GM11168 (cell line): ENCODE measurements around the gene CIC.
"Not testable (repeated sequence)": the region's sequence is repeated elsewhere in the genome, so short reads cannot be mapped to it uniquely, and the experiment has no call there.

ENCODE experiments used
- in situ Hi-C: fragments of 300-500 bp; cut with MboI; formaldehyde crosslinking; loops from one replicate; pipeline ENCODE4 v1.12.0; 2022; ENCODE audit warnings: low sequenced_read_pairs; ENCODE audit not compliant: unreplicated experiment

CIC gene

DNA sequence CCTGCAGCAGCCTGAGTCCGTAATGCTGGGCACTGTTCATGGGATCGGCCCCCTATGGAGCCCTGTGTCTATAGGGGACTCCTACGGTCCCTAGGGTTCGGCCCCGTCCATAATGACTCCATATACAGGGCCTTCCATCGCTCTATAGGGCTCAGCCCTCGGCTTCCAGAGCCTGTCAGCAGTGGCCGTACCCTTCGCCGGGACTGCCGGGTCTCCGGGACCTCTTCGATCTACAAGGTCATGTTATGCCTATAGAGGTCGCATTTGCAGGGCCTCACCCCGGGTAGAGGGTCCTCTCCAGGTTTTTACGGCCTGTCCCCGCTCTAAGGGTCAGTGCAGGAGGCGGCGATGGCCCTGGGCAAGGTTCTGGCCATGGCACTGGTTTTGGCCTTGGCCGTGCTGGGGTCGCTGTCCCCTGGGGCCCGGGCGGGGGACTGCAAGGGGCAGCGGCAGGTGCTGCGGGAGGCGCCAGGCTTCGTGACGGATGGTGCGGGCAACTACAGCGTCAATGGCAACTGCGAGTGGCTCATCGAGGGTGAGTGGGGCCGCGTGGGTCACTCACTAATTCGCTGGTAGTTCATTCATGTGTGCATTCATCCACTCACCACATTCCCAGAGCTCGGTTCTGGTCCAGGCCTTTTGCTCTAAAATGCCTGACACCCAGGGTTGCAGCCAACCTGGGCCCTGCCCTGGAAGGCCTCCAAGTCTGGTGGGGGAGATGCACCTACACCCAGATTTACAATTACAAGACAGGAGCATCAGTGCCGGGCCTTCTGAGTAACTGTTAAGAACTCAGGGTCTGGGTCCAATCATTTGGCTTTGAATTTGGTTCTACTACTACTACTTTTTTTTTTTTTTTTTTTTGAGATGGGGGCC is 57.1 kb downstream of the CIC start:
- in situ Hi-C loops, result no loop called here

- in situ Hi-C loops, result no loop called here
Observed at GRCh38 chr19:42326969-42327368, 57.9 kb downstream of the CIC start.

GRCh38 chr19:42327381-42327780 is 58.3 kb downstream of the CIC start:
- in situ Hi-C loops, result no loop called here

DNA sequence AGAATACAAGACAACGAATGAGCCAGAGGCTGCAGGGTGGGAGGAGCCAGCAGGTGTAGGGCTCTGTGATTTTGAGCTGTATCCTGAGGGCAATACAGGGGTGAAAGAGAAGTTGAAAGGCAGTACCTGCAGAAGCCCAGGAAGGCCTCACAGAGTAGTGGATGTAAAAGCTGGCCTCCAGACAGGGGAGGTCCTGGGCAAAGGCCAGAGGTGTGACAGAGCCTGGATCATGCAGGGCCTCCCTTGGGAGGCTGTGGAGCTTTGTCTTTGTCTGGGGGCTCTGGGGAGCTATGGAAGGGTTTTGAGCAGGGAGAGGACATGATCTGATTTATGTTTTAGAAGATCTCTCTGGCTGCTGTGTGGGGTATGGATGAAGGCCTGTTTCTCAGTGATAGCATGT is 59.1 kb downstream of the CIC start:
- in situ Hi-C loops, result no loop called here

- in situ Hi-C loops, result no loop called here
Observed at GRCh38 chr19:42328854-42329253, 59.8 kb downstream of the CIC start.

GRCh38 chr19:42330241-42330711 is 61.2 kb downstream of the CIC start:
- in situ Hi-C loops, result no loop called here

DNA sequence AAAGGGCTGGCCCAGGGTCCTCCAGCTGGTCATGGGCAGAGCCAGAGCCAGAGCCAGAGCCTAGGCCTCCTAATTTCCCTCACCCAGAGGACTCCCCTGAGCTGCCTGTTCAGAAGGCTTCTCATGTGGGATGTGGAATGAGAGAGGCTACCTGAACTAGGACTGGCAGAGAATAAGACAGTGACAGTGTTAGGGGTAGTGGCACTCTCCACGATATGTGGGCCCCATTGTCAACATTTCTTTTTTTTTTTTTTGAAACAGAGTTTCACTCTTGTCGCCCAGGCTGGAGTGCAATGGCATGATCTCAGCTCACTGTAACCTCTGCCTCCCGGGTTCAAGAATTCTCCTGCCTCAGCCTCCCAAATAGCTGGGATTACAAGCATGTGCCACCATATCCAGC is 62.3 kb downstream of the CIC start:
- in situ Hi-C loops, result not testable (repeated sequence)

DNA sequence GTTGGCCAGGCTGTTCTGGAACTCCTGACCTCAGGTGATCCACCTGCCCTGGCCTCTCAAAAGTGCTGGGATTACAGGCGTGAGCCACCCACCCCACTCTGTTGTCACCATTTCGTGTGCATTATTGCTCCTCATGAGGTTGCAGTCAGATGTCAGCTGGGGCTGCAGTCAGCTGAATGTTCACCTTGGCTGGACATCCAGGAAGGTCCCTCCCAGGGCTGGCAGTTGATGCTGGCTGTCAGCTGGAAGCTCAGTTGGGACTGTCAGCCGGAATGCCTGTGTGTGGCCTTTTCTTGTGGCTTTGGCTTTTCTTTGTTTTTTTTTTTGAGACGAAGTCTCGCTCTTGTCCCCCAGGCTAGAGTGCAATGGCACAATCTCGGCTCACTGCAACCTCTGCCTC is 63.0 kb downstream of the CIC start:
- in situ Hi-C loops, result no loop called here

- in situ Hi-C loops, result no loop called here
Observed at GRCh38 chr19:42333018-42333417, 64.0 kb downstream of the CIC start.

DNA sequence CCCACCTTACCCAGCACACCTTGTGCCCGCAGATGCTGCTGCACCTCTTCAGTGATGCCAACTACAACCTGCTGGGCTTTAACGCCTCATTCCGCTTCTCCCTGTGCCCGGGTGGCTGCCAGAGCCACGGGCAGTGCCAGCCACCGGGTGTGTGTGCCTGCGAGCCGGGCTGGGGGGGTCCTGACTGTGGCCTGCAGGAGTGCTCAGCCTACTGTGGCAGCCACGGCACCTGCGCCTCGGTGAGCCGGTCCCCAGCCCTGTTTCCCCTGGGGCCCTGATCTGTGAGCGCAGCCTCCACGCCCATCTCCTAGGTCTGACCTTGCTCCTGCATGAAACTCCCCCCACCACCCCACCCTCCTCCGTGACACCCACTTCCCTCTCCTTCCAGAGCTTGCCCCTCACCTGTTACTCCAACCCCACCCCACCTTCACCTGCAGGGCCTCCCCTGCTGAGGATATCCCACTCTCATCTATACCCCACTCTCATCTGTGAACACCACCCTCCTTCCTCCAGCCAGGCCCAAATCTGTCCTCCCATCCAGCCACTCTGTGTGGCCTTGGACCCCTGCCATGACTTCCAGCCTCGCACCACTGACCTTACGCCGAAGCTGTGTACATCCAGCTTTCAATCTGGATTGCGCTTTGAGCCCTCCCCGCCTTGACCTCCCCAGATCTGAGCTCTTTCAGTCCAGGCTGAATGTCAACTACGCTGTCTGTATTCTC is 65.1 kb downstream of the CIC start:
- in situ Hi-C loops, result no loop called here

- in situ Hi-C loops, result no loop called here
Observed at GRCh38 chr19:42334697-42335373, 65.8 kb downstream of the CIC start.

GRCh38 chr19:42335374-42335936 is 66.4 kb downstream of the CIC start:
- in situ Hi-C loops, result no loop called here

- in situ Hi-C loops, result no loop called here
Observed at GRCh38 chr19:42335971-42336370, 66.9 kb downstream of the CIC start.

GRCh38 chr19:42339126-42339860 is 70.2 kb downstream of the CIC start:
- in situ Hi-C loops, result not testable (repeated sequence)

DNA sequence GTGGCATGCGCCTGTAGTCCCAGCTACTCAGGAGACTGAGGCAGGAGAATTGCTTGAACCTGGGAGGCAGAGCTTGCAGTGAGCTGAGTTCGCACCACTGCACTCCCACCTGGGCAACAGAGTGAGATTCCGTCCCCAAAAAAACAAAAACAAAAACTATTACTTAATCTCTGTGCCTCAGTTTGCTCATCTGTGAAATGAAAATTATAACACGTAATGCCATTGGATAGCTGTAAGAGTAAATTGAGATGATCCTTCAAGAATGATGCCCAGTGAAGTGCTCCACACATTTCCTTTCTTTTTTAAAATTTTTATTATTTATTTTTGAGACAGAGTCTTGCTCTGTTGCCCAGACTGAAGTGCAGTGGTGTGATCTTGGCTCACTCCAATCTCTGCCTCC is 70.9 kb downstream of the CIC start:
- in situ Hi-C loops, result not testable (repeated sequence)

DNA sequence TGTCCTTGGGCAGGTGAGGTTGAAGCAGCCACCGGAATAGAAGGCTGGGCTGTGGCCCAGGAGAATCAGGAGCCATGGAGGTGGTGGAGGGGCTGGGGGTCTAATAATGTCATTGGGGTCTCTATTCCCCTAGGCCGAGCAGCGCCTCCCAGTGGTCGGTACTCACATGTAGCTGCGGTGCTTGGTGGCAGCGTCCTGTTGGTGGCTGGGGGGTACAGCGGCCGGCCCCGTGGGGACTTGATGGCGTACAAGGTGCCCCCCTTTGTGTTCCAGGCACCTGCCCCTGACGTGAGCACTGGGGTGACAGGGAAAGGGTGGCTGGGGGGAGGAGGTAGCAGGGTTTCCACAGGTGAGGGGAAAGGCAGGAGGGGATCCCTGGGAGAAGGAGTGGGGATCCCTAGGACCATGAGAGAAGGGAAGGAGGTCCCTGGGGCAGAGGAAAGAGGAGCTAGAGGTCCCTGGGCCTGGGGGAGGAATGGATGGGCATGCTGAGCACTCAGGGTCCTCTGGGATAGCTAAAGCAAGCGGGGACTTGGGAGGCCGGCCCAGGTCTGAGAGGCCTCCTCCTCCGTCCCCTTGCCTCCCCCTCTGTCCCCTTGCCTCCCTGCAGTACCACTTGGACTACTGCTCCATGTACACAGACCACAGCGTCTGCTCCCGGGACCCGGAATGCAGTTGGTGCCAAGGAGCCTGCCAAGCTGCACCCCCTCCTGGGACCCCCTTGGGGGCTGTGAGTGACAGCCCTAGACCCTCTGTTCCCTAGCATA is 74.5 kb downstream of the CIC start:
- in situ Hi-C loops, result no loop called here

GRCh38 chr19:42344336-42344893 is 75.4 kb downstream of the CIC start:
- in situ Hi-C loops, result no loop called here
